Epithelial cell of proximal tubule (primary cell): ENCODE data around the gene GPBP1. TPM values are rescaled to one million over a fixed set of nuclear protein-coding genes. Genes with fewer than 3 reads are reported as not detected.
"Not testable (repeated sequence)": the region's sequence is repeated elsewhere in the genome, so short reads cannot be mapped to it uniquely, and the experiment has no call there.

Experiments used
- DNase-seq: peaks from one replicate; pipeline ENCODE4 v3.0.0-alpha.2; 2011; ENCODE audit warnings: low read depth
- H3K4me3 ChIP-seq: 2 replicates; pipeline ENCODE4 v1.5.1; 2011; ENCODE audit warnings: low read depth, mild to moderate bottlenecking, low read length
- CTCF ChIP-seq: conservative IDR thresholded peaks from 2 replicates; pipeline ENCODE4 v1.5.1; 2012; ENCODE audit warnings: low read depth, mild to moderate bottlenecking, low read length
- total RNA-seq: library from RNA; depleted of rRNA; stranded (reverse); fragments of >200 nt; gene quantifications from 2 replicates; pipeline ENCODE4 v1.2.3, GENCODE V29; 2015

GPBP1 gene
- total RNA-seq, 1 donor from 2014 or later, result 41.1 TPM

- no peak for DNase-seq
- TF ChIP-seq CTCF, result no peak
- H3K4me3 ChIP-seq, result peak overlapping the region; percentile 99
These were observed 1.2 kb upstream of the GPBP1 start for GRCh38 chr5:57172466-57173318.

GRCh38 chr5:57174128-57174889, 450 bp downstream of the GPBP1 start:
- no peak for DNase-seq
- no peak for TF ChIP-seq CTCF
- peak overlapping the region; percentile 99 for H3K4me3 ChIP-seq

- peak overlapping the region; percentile 99 for H3K4me3 ChIP-seq
- DNase-seq, result no peak
- TF ChIP-seq CTCF, result no peak
These were observed 1.1 kb downstream of the GPBP1 start for GRCh38 chr5:57174890-57175510.

GRCh38 chr5:57175551-57176309, 1.9 kb downstream of the GPBP1 start:
- peak overlapping the region; percentile 99 for H3K4me3 ChIP-seq
- no peak for TF ChIP-seq CTCF
- no peak for DNase-seq

- no peak for DNase-seq
- TF ChIP-seq CTCF, result no peak
- H3K4me3 ChIP-seq, result peak overlapping the region; percentile 99
These were observed 2.5 kb downstream of the GPBP1 start for GRCh38 chr5:57176350-57176857.

- TF ChIP-seq CTCF, result no peak
- no peak for DNase-seq
- H3K4me3 ChIP-seq, result peak overlapping the region; percentile 99
These were observed 3.8 kb downstream of the GPBP1 start for GRCh38 chr5:57177479-57178156.

GRCh38 chr5:57178238-57178637, 4.4 kb downstream of the GPBP1 start:
- H3K4me3 ChIP-seq, result peak overlapping the region; percentile 99
- not testable (repeated sequence) for DNase-seq
